Prostate gland (tissue), 2 donors: ENCODE data around the gene GABRB2. TPM values are rescaled to one million over a fixed set of nuclear protein-coding genes. Genes with fewer than 3 reads are reported as not detected.
"Not testable (repeated sequence)": the region's sequence is repeated elsewhere in the genome, so short reads cannot be mapped to it uniquely, and the experiment has no call there.

Experiments
- DNase-seq: peaks from one replicate; pipeline ENCODE4 v3.0.0-alpha.2; 2019; ENCODE audit warnings: low spot score
- H3K27ac ChIP-seq, 2 donors: fragments of 200-600 bp; sonication (generic); 2 replicates each; pipeline ENCODE4 v1.5.1; 2017 to 2019
- H3K27me3 ChIP-seq: fragments of 200-600 bp; sonication (generic); replicated peaks from 2 replicates; pipeline ENCODE4 v1.5.1; 2019; ENCODE audit not compliant: insufficient read depth
- H3K36me3 ChIP-seq, 2 donors: fragments of 200-600 bp; sonication (generic); 1 replicate in 1 of 2; 2 replicates in 1 of 2; pipeline versions ENCODE4 v1.5.1 to v1.8.1; 2017 to 2019
- H3K4me1 ChIP-seq: fragments of 200-600 bp; sonication (generic); replicated peaks from 2 replicates; pipeline ENCODE4 v1.5.1; 2019
- H3K4me3 ChIP-seq, 2 donors: fragments of 200-600 bp; sonication (generic); 2 replicates each; pipeline ENCODE4 v1.5.1; 2017 to 2019
- H3K9me3 ChIP-seq: fragments of 200-600 bp; sonication (generic); 2 replicates; pipeline ENCODE4 v1.5.1; 2017
- CTCF ChIP-seq, 4 experiments: fragments of 200-600 bp in 2 of 4; fragments of 450-650 bp in 2 of 4; sonication (generic) in 2 of 4; IDR thresholded peaks; 1 replicate in 3 of 4; 2 replicates in 1 of 4; pipeline ENCODE4 v1.5.1; 2016 to 2019; ENCODE audit warnings: antibody characterized with exemption in 4 of 4, mild to moderate bottlenecking in 2 of 4, moderate library complexity in 2 of 4
- POLR2A ChIP-seq: fragments of 450-650 bp; IDR thresholded peaks from one replicate; pipeline ENCODE4 v1.6.1; 2016; ENCODE audit warnings: antibody characterized with exemption, mild to moderate bottlenecking
- POLR2AphosphoS5 ChIP-seq: sonication (generic); formaldehyde crosslinking; IDR thresholded peaks from one replicate; pipeline ENCODE4 v1.6.1; 2017; ENCODE audit warnings: antibody characterized with exemption
- WGBS: methylation state at CpG from one replicate; pipeline ENCODE4 v1.1.5; 2018; 5-methylcytosine and 5-hydroxymethylcytosine counted together
- intact Hi-C: fragments of 100-400 bp; cut with DNase I; formaldehyde crosslinking; loops from one replicate; pipeline ENCODE4 v1.14.2; 2022
- total RNA-seq, 2 donors: library from RNA; depleted of rRNA; stranded (reverse); fragments of >200 nt; gene quantifications; one replicate each; pipeline ENCODE4 v1.1.0, GENCODE V29; 2016

GABRB2 gene
- total RNA-seq, 2 donors from 2014 or later, result 1.1 TPM; not detected in 1

- no peak overlapping the region for H3K27ac ChIP-seq
- intact Hi-C loops, result no loop called here
- TF ChIP-seq POLR2A (no peak), CTCF (IDR thresholded peaks at IDR 0.05) (no peak), POLR2AphosphoS5 (no peak)
- no peak for DNase-seq
- H3K9me3 ChIP-seq, result no peaks in the 10 kb centered on the region
- no peaks in the 10 kb centered on the region for H3K27me3 ChIP-seq
- H3K36me3 ChIP-seq, result no peaks in the 10 kb centered on the region
- H3K4me3 ChIP-seq, result no peak overlapping the region
- no peaks in the 10 kb centered on the region for H3K4me1 ChIP-seq
Observed at GRCh38 chr5:161258438-161258837, 288.1 kb downstream of the GABRB2 start.

DNA sequence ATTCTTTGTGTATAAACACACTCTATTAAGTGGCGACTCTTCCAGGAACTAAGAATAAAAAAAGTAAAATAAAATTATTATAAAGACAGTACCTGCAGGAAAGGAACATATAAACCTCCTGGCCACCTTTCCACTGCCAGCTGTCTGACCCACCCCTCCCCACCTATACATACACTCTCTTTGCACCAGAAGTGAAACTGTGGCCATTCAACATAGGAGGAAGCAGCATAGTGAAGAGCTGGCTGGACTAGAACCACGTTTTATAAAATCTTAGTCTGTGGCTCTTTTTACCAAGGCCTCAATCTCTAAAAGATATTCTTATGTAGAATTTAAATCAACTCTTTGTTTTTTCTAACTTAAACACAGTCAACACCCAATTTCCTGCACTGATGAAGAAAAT is 289.6 kb downstream of the GABRB2 start:
- whole genome bisulfite sequencing, result 62% methylated on average over 2 of the region's 2 CpGs
- intact Hi-C loops, result no loop called here
- no peak for TF ChIP-seq CTCF (IDR thresholded peaks at IDR 0.05)
- no peaks in the 10 kb centered on the region for H3K27me3 ChIP-seq
- no peak for DNase-seq
- no peak overlapping the region for H3K4me3 ChIP-seq
- no peaks in the 10 kb centered on the region for H3K9me3 ChIP-seq
- no peaks in the 10 kb centered on the region for H3K36me3 ChIP-seq
- H3K4me1 ChIP-seq, result no peaks in the 10 kb centered on the region
- no peak overlapping the region for H3K27ac ChIP-seq

GRCh38 chr5:161252955-161253354 is 293.6 kb downstream of the GABRB2 start:
- H3K4me3 ChIP-seq, intact Hi-C loops, DNase-seq, H3K9me3 ChIP-seq, H3K4me1 ChIP-seq, H3K27ac ChIP-seq, H3K27me3 ChIP-seq, H3K36me3 ChIP-seq: not testable (repeated sequence)
- 90% methylated on average over 3 of the region's 3 CpGs for WGBS

- no peak overlapping the region for H3K27ac ChIP-seq
- WGBS, result 75% methylated on average over 4 of the region's 4 CpGs
- H3K4me1 ChIP-seq, result no peaks in the 10 kb centered on the region
- H3K4me3 ChIP-seq, result no peak overlapping the region
- no peaks in the 10 kb centered on the region for H3K36me3 ChIP-seq
- intact Hi-C loops, result no loop called here
- no peak for DNase-seq
- H3K9me3 ChIP-seq, result no peaks in the 10 kb centered on the region
- no peaks in the 10 kb centered on the region for H3K27me3 ChIP-seq
- TF ChIP-seq POLR2AphosphoS5 (no peak), POLR2A (no peak), CTCF (IDR thresholded peaks at IDR 0.05) (no peak)
Observed at GRCh38 chr5:161246749-161247148, 299.8 kb downstream of the GABRB2 start.

GRCh38 chr5:161245846-161246245 is 300.7 kb downstream of the GABRB2 start:
- H3K9me3 ChIP-seq, H3K4me1 ChIP-seq, H3K27ac ChIP-seq, H3K27me3 ChIP-seq, H3K36me3 ChIP-seq, intact Hi-C loops, DNase-seq, H3K4me3 ChIP-seq: not testable (repeated sequence)
- WGBS, result 67% methylated on average over 5 of the region's 5 CpGs

Other genes starting within 250 kb of the GABRB2 start
- gene GABRA6, start 139.0 kb upstream of the GABRB2 start, total RNA-seq, result 1 to 10 TPM in 1 of 2 donors, not detected in 1; 6.1 TPM